HepG2 (cell line): Measurements from ENCODE around the gene GNAS-AS1. TPM values are rescaled to one million over a fixed set of nuclear protein-coding genes. Genes with fewer than 3 reads are reported as not detected.

Experiments used
- ATAC-seq: fragments of 200-7000 bp; cut with Tn5 transposase; 3 replicates; pipeline ENCODE4 v1.9.1; 2020; ENCODE audit warnings: mild to moderate bottlenecking, moderate library complexity
- BruUV-seq: library from RNA; stranded (reverse); fragments of 400-500 nt; replicated peaks from 2 replicates; lab custom pipeline; 2021; lab: Mats Ljungman, UMichigan
- CTCF ChIA-PET: fragments of 300-600 bp; formaldehyde crosslinking; extraction: SDS; loops from one replicate; lab custom pipeline; 2021; ENCODE audit warnings: low total read pairs, inconsistent platforms, low intra/inter-chr PET ratio; lab: Yijun Ruan, JAX
- POLR2A ChIA-PET: fragments of 350-600 bp; sonication (Branson Sonifier 250); formaldehyde crosslinking; loops from one replicate; lab custom pipeline; 2020; ENCODE audit warnings: antibody characterized with exemption, inconsistent platforms; lab: Yijun Ruan, JAX
- DNase-seq: peaks from one replicate; pipeline ENCODE4 v3.0.0-alpha.2; 2015; ENCODE audit warnings: low spot score
- FAIRE-seq: peaks from 3 replicates; lab custom pipeline; 2011; peaks lifted over from hg19 to GRCh38; lab: Jason Lieb, UNC
- H2AFZ ChIP-seq: one replicate; pipeline ENCODE4 v1.6.1; 2011; ENCODE audit warnings: low read length, inconsistent platforms
- H3K27ac ChIP-seq: fragments of 300-600 bp; 3 replicates; pipeline ENCODE4 v1.8.0; 2011; ENCODE audit warnings: mixed run types, mild to moderate bottlenecking, mixed read lengths, low read length, inconsistent platforms; ENCODE audit not compliant: insufficient read depth; ENCODE audit errors: extremely low read length
- H3K27me3 ChIP-seq, 2 experiments: fragments of 200-600 bp in 1 of 2; 2 replicates in 1 of 2; 3 replicates in 1 of 2; pipeline versions ENCODE4 v1.6.0 to v1.8.0; 2011; ENCODE audit warnings: low read length in 2 of 2, mild to moderate bottlenecking in 2 of 2, moderate library complexity in 2 of 2, inconsistent platforms in 1 of 2; ENCODE audit not compliant: insufficient read depth in 2 of 2, control insufficient read depth in 1 of 2
- H3K36me3 ChIP-seq, 2 experiments: fragments of 200-600 bp in 1 of 2; replicated peaks in 1 of 2; 2 replicates in 1 of 2; 3 replicates in 1 of 2; pipeline versions ENCODE4 v1.5.1 to v1.8.0; 2011; ENCODE audit warnings: low read length in 2 of 2, inconsistent platforms in 1 of 2; ENCODE audit not compliant: insufficient read depth in 2 of 2, control insufficient read depth in 1 of 2
- H3K4me1 ChIP-seq: 2 replicates; pipeline ENCODE4 v1.5.1; 2012; ENCODE audit warnings: low read length, inconsistent platforms; ENCODE audit not compliant: insufficient read depth
- H3K4me2 ChIP-seq: 2 replicates; pipeline ENCODE4 v1.6.0; 2011; ENCODE audit warnings: low read depth, low read length, inconsistent platforms
- H3K4me3 ChIP-seq, 3 experiments: fragments of 200-600 bp in 1 of 3; sonication (generic), shearing (Covaris generic) in 1 of 3; replicated peaks in 1 of 3; 2 replicates each; pipeline ENCODE4 v1.5.1; 2011 to 2016; ENCODE audit warnings: low read length in 3 of 3, inconsistent platforms in 2 of 3, low read depth in 2 of 3, mild to moderate bottlenecking in 2 of 3, control low read depth in 1 of 3, mixed read lengths in 1 of 3; ENCODE audit not compliant: insufficient read depth in 1 of 3
- H3K79me2 ChIP-seq: one replicate; pipeline ENCODE4 v1.6.1; 2011; ENCODE audit warnings: low read length, inconsistent platforms; ENCODE audit not compliant: insufficient read depth
- H3K9ac ChIP-seq: 2 replicates; pipeline ENCODE4 v1.6.0; 2011; ENCODE audit warnings: mild to moderate bottlenecking, low read depth, low read length, inconsistent platforms; ENCODE audit not compliant: insufficient read depth
- H3K9me3 ChIP-seq: 2 replicates; pipeline ENCODE4 v1.5.1; 2012; ENCODE audit warnings: mild to moderate bottlenecking, low read length
- H4K20me1 ChIP-seq: 2 replicates; pipeline ENCODE4 v1.6.0; 2011; ENCODE audit warnings: inconsistent platforms, mild to moderate bottlenecking, low read length, moderate library complexity; ENCODE audit not compliant: insufficient read depth
- HOXA3 ChIP-seq: sonication (generic); formaldehyde crosslinking; IDR thresholded peaks from 2 replicates; pipeline ENCODE4 v1.5.0; 2020; ENCODE audit warnings: missing genetic modification reagents
- KLF9 ChIP-seq: IDR thresholded peaks from 2 replicates; pipeline ENCODE4 v1.6.1; 2016; ENCODE audit warnings: low read depth
- PHF8 ChIP-seq: sonication (generic); formaldehyde crosslinking; IDR thresholded peaks from 2 replicates; pipeline ENCODE4 v1.5.0; 2020; ENCODE audit warnings: missing genetic modification reagents
- POLR2A ChIP-seq, 2 experiments: IDR thresholded peaks; 2 replicates each; pipeline ENCODE4 v1.6.1; 2011; ENCODE audit warnings: low read depth in 2 of 2, low read length in 2 of 2, mild to moderate bottlenecking in 1 of 2, moderate library complexity in 1 of 2; ENCODE audit not compliant: insufficient read depth in 1 of 2
- SRF ChIP-seq: IDR thresholded peaks from 2 replicates; pipeline ENCODE4 v1.6.1; 2011; ENCODE audit warnings: mild to moderate bottlenecking, low read depth, low read length, moderate library complexity
- ZMYM3 ChIP-seq: sonication (generic); formaldehyde crosslinking; IDR thresholded peaks from 2 replicates; pipeline ENCODE4 v1.5.1; 2020; ENCODE audit warnings: mild to moderate bottlenecking, missing genetic modification reagents
- ZNF17 ChIP-seq: sonication (generic); formaldehyde crosslinking; IDR thresholded peaks from 2 replicates; pipeline ENCODE4 v1.5.0; 2020; ENCODE audit warnings: mild to moderate bottlenecking, missing genetic modification reagents
- ZNF318 ChIP-seq: sonication (generic); formaldehyde crosslinking; IDR thresholded peaks from 2 replicates; pipeline ENCODE4 v1.4.0; 2020; ENCODE audit warnings: mild to moderate bottlenecking, missing genetic modification reagents
- ZNF354B ChIP-seq: sonication (generic); formaldehyde crosslinking; IDR thresholded peaks from 2 replicates; pipeline ENCODE4 v1.8.0; 2022; ENCODE audit warnings: mild to moderate bottlenecking, missing genetic modification reagents
- ZNF644 ChIP-seq: IDR thresholded peaks from 2 replicates; pipeline ENCODE4 v1.6.1; 2016; ENCODE audit warnings: low read depth
- ZSCAN21 ChIP-seq: sonication (generic); formaldehyde crosslinking; IDR thresholded peaks from 2 replicates; pipeline ENCODE4 v1.8.0; 2022; ENCODE audit warnings: mild to moderate bottlenecking, missing genetic modification reagents, moderate library complexity, borderline replicate concordance
- ZSCAN29 ChIP-seq: sonication (generic); formaldehyde crosslinking; conservative IDR thresholded peaks from 2 replicates; pipeline ENCODE4 v1.4.0; 2020; ENCODE audit warnings: mild to moderate bottlenecking, missing genetic modification reagents
- ZSCAN30 ChIP-seq: sonication (generic); formaldehyde crosslinking; IDR thresholded peaks from 2 replicates; pipeline ENCODE4 v1.5.0; 2020; ENCODE audit warnings: mild to moderate bottlenecking, missing genetic modification reagents
- WGBS: methylation state at CpG from one replicate; pipeline ENCODE4 v1.1.6; 2017; ENCODE audit warnings: low lambda C conversion rate; 5-methylcytosine and 5-hydroxymethylcytosine counted together
- in situ Hi-C: cut with HindIII; loops from 2 replicates; pipeline ENCODE4 v1.10.0; 2017; ENCODE audit warnings: low pct_unique_long_range_greater_than_20kb; ENCODE audit not compliant: extremely low pct_ligation_motif_present
- intact Hi-C: fragments of 100-400 bp; cut with micrococcal nuclease; formaldehyde crosslinking; loops from one replicate; pipeline ENCODE4 v1.10.0; 2022; ENCODE audit not compliant: unreplicated experiment
- polyA plus RNA-seq, 8 experiments: library from polyadenylated mRNA; depleted of rRNA in 3 of 8; stranded (reverse) in 7 of 8; unstranded in 1 of 8; fragments of >200 nt; fragmentation: Illumina TruSeq in 4 of 8; extraction: Trizol in 4 of 8; gene quantifications; 2 replicates each; pipeline versions ENCODE4 v1.2.1 to v1.2.3, GENCODE V29; 2011 to 2016; ENCODE audit warnings: low read depth in 4 of 8, missing spikeins in 1 of 8, mixed read lengths in 1 of 8; ENCODE audit not compliant: insufficient read depth in 1 of 8
- total RNA-seq, 5 experiments: library from RNA; depleted of rRNA; stranded (reverse); fragments of >200 nt; fragmentation: Illumina TruSeq; extraction: Trizol; gene quantifications; 2 replicates each; pipeline ENCODE4 v1.2.3, GENCODE V29; 2016; ENCODE audit warnings: low read depth in 1 of 5
- TF ChIP-seq, protein P1 (sequence below): sonication (generic); formaldehyde crosslinking; IDR thresholded peaks from 2 replicates; pipeline ENCODE4 v1.5.1; 2020; ENCODE audit warnings: missing genetic modification reagents, mild to moderate bottlenecking, borderline replicate concordance

Gene GNAS-AS1
- total and polyA plus RNA-seq, 2 of the 13 experiments (the other 11 are each of a cell fraction or from before 2014, with no cell fraction given): not detected

DNA sequence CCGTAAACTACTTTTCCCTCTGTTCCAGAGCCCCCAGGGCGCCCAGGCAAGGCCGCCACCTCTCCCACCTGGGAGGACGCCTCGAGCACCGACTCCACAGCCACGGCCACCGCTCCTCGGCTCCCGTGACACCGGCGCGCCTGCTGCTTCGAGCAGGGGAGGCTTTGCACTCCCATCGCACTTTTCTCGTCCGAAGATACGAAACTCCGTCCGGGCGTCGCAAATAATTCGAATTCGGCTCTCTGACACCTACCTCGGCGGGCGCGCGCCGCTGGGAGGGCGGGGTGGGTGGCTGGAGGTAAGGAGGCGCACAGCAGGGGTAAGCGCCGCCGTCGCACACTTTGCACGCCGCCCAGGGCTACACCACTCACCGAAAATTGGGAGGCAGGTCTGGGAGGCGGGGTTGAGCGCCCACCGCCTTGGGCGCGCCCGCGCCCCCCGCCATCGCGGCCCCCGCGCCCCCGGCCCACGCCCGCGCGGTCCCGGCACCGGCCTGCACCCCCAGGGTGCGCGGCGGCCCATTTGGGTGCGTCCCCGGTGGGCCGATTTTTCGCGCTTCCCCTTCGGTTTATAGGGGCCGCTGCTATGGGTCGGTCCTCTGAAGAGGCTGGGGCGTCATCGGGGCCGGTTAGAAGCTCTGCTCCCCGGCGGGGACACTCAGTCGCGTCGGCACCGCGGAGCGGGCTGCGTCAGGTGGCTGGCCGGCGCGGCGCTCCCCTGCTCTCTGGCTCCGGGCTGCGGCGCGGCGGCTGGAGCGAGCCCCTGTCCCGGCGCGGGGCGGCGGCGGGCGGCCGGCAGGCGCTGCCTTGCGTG, 38.0 kb upstream of the GNAS-AS1 start:
- ATAC-seq (peak; percentile 62), FAIRE-seq (no peak), DNase-seq (peak; percentile 76)
- H3K4me3 ChIP-seq: peak overlapping the region; percentile 78 to 98 (median 86)
- intact Hi-C loops: no loop called here
- peaks cover 0 to 3% of the 10 kb centered on the region in 2 experiments; a peak in 2 of 5 replicates for H3K27me3 ChIP-seq
- no TSS peak for BruUV-seq
- H3K9me3 ChIP-seq: peaks cover 7% of the 10 kb centered on the region; the same call in 1 of the 2 replicates
- POLR2A ChIA-PET: interaction anchor here (1.0 to 2.0 kb wide), 8 partner anchors 11 to 238 kb away, joined by 3 to 14 read pairs (median 4); partner anchors contain the start of genes ATP5F1E, PRELID3B and STX16
- peaks cover 18% of the 10 kb centered on the region for H3K79me2 ChIP-seq
- peak overlapping the region; percentile 49 for H3K27ac ChIP-seq
- no peak overlapping the region for H2AFZ ChIP-seq
- CTCF ChIA-PET: no interaction called here
- H3K4me2 ChIP-seq: peak overlapping the region; percentile 74
- in situ Hi-C loops: no loop called here
- 71% methylated on average over 101 of the region's 101 CpGs for WGBS
- peak overlapping the region; percentile 85 for H3K9ac ChIP-seq
- H3K36me3 ChIP-seq: no peaks in the 10 kb centered on the region
- peaks cover 10% of the 10 kb centered on the region for H4K20me1 ChIP-seq
- peaks cover 24% of the 10 kb centered on the region for H3K4me1 ChIP-seq
- no peak for TF ChIP-seq ZNF644 (CRISPR knock-in tag)
- TF ChIP-seq HOXA3: peak; percentile 83
- no peak for TF ChIP-seq ZNF17 (CRISPR knock-in tag)
- peak; percentile 93 to 96 for TF ChIP-seq POLR2A (IDR thresholded peaks at IDR 0.05; ENCODE audit: insufficient read depth in 1 of 2, low read depth in 2 of 2, low read length in 2 of 2)
- TF ChIP-seq KLF9 (CRISPR knock-in tag): no peak
- peak; percentile 99 for TF ChIP-seq ZSCAN29 (CRISPR knock-in tag)
- TF ChIP-seq ZMYM3 (CRISPR knock-in tag): no peak
- TF ChIP-seq ZSCAN21 (CRISPR knock-in tag): peak; percentile 23; the same call in 1 of the 2 replicates
- TF ChIP-seq, protein P1, sequence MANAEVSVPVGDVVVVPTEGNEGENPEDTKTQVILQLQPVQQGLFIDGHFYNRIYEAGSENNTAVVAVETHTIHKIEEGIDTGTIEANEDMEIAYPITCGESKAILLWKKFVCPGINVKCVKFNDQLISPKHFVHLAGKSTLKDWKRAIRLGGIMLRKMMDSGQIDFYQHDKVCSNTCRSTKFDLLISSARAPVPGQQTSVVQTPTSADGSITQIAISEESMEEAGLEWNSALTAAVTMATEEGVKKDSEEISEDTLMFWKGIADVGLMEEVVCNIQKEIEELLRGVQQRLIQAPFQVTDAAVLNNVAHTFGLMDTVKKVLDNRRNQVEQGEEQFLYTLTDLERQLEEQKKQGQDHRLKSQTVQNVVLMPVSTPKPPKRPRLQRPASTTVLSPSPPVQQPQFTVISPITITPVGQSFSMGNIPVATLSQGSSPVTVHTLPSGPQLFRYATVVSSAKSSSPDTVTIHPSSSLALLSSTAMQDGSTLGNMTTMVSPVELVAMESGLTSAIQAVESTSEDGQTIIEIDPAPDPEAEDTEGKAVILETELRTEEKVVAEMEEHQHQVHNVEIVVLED: peak; percentile 32; the same call in 1 of the 2 replicates
- peak; percentile 15; the same call in 1 of the 2 replicates for TF ChIP-seq SRF
- TF ChIP-seq ZNF318 (CRISPR knock-in tag): no peak; the same call in 1 of the 2 replicates
- TF ChIP-seq ZNF354B (CRISPR knock-in tag): no peak
- peak; percentile 83 for TF ChIP-seq PHF8
- TF ChIP-seq ZSCAN30 (CRISPR knock-in tag): no peak
